ENCODE measurements around the gene XIRP2.

DNA sequence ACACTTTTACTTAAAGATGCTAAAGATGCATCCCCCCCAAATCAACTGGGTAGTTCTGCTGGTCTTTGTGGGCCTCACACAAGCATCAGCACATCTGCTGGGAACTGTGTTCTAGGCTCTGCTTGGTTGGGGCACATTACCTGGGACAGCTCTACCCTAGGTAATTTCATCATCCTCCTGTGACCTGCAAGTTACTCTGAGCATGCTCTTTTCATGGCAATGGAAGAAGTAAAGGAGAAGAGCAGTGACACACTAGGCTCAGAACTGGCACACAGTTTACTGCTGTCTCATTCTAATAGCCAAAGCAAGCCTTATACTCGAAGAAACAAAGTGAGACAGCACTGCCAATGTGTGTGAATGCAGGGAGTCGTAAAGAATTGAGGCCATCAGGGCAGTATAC, 376.7 kb downstream of the XIRP2 start:
- TF ChIP-seq POLR2AphosphoS5 (IDR thresholded peaks at IDR 0.05) (no peak), POLR2A (IDR thresholded peaks at IDR 0.05) (no peak)
- TF ChIP-seq, protein P1, sequence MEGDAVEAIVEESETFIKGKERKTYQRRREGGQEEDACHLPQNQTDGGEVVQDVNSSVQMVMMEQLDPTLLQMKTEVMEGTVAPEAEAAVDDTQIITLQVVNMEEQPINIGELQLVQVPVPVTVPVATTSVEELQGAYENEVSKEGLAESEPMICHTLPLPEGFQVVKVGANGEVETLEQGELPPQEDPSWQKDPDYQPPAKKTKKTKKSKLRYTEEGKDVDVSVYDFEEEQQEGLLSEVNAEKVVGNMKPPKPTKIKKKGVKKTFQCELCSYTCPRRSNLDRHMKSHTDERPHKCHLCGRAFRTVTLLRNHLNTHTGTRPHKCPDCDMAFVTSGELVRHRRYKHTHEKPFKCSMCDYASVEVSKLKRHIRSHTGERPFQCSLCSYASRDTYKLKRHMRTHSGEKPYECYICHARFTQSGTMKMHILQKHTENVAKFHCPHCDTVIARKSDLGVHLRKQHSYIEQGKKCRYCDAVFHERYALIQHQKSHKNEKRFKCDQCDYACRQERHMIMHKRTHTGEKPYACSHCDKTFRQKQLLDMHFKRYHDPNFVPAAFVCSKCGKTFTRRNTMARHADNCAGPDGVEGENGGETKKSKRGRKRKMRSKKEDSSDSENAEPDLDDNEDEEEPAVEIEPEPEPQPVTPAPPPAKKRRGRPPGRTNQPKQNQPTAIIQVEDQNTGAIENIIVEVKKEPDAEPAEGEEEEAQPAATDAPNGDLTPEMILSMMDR (IDR thresholded peaks at IDR 0.05), result no peak

Measured in transverse colon (tissue), 4 donors.